DOHH2 (cell line): ENCODE data around the gene DHRS7B.
"Not testable (repeated sequence)": the region's sequence is repeated elsewhere in the genome, so short reads cannot be mapped to it uniquely, and the experiment has no call there.

Experiments used
- H3F3A ChIP-seq: fragments of 200-600 bp; sonication (generic), shearing (Covaris generic); 2 replicates; pipeline ENCODE4 v1.6.0; 2016; ENCODE audit warnings: antibody characterized with exemption, mild to moderate bottlenecking; ENCODE audit not compliant: control insufficient read depth, insufficient read depth
- H3K27ac ChIP-seq: fragments of 200-600 bp; sonication (generic); 2 replicates; pipeline ENCODE4 v1.5.1; 2014; ENCODE audit warnings: low read depth, mild to moderate bottlenecking, low read length, moderate library complexity
- H3K27me3 ChIP-seq: fragments of 200-600 bp; sonication (generic); 2 replicates; pipeline ENCODE4 v1.6.1; 2014; ENCODE audit warnings: mild to moderate bottlenecking, low read length, mixed read lengths; ENCODE audit not compliant: control insufficient read depth
- H3K36me3 ChIP-seq: fragments of 200-600 bp; sonication (generic); 2 replicates; pipeline ENCODE4 v1.6.1; 2014; ENCODE audit warnings: mild to moderate bottlenecking, low read length, moderate library complexity, mixed read lengths; ENCODE audit not compliant: control insufficient read depth
- H3K4me1 ChIP-seq: fragments of 200-600 bp; sonication (generic); 2 replicates; pipeline ENCODE4 v1.6.1; 2014; ENCODE audit warnings: mild to moderate bottlenecking, low read length, mixed read lengths; ENCODE audit not compliant: control insufficient read depth
- H3K4me2 ChIP-seq: fragments of 200-600 bp; sonication (generic); 2 replicates; pipeline ENCODE4 v1.6.0; 2014; ENCODE audit warnings: mild to moderate bottlenecking, low read length, moderate library complexity
- H3K4me3 ChIP-seq: fragments of 200-600 bp; sonication (generic); 2 replicates; pipeline ENCODE4 v1.5.1; 2014; ENCODE audit warnings: mild to moderate bottlenecking, low read length, mixed read lengths
- H3K79me2 ChIP-seq: fragments of 200-600 bp; sonication (generic); 2 replicates; pipeline ENCODE4 v1.6.1; 2014; ENCODE audit warnings: mild to moderate bottlenecking, low read length, mixed read lengths; ENCODE audit not compliant: control insufficient read depth
- H3K9me2 ChIP-seq: fragments of 200-600 bp; sonication (generic); replicated peaks from 2 replicates; pipeline ENCODE4 v1.6.1; 2014; ENCODE audit warnings: mild to moderate bottlenecking, low read length, mixed read lengths; ENCODE audit not compliant: control insufficient read depth
- H3K9me3 ChIP-seq: fragments of 200-600 bp; sonication (generic); 2 replicates; pipeline ENCODE4 v1.6.1; 2014; ENCODE audit warnings: antibody characterized with exemption, low read length, mixed read lengths; ENCODE audit not compliant: control insufficient read depth, insufficient read depth
- H4K20me1 ChIP-seq: fragments of 200-600 bp; sonication (generic); 2 replicates; pipeline ENCODE4 v1.6.0; 2014; ENCODE audit warnings: low read depth, mild to moderate bottlenecking, antibody characterized with exemption, low read length, moderate library complexity; ENCODE audit not compliant: control insufficient read depth, insufficient read depth
- CTCF ChIP-seq: fragments of 200-600 bp; sonication (generic); IDR thresholded peaks from one replicate; pipeline ENCODE4 v1.5.1; 2014; ENCODE audit warnings: antibody characterized with exemption, mild to moderate bottlenecking, low read depth, low read length; ENCODE audit not compliant: poor library complexity, severe bottlenecking
- EZH2phosphoT487 ChIP-seq: fragments of 200-600 bp; sonication (generic); IDR thresholded peaks from 2 replicates; pipeline ENCODE4 v1.6.1; 2017; ENCODE audit warnings: borderline replicate concordance, mild to moderate bottlenecking, antibody characterized with exemption, low read length, moderate library complexity, mixed read lengths

Gene DHRS7B

DNA sequence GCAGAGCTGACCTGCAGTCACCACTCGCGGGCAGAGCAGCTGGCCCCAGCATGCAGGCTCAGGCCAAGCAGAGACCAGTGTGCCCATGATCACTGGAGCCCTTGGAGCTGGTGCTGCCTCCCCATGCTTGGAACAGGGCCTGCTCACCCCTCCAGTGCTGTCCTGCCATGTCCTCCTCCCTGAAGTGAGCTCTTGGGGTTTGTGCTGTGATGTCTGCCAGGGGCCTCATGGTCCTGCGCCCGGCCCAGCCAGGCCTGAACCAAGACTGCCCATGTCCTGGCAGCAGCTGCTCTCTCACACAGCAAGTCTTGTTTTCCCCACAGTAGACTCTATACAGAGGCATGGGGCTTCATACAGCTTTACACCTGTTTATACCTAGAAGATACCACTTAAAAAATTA, 62.6 kb downstream of the DHRS7B start:
- Histone ChIP-seq H3F3A (peaks cover 5% of the 10 kb centered on the region; the same call in 1 of the 2 replicates), H3K79me2 (no peaks in the 10 kb centered on the region), H3K9me2 (no peaks in the 10 kb centered on the region), H3K27me3 (no peaks in the 10 kb centered on the region), H3K4me2 (no peak overlapping the region), H3K9me3 (no peaks in the 10 kb centered on the region), H3K4me3 (no peak overlapping the region), H3K27ac (no peak overlapping the region), H4K20me1 (no peaks in the 10 kb centered on the region), H3K36me3 (no peaks in the 10 kb centered on the region), H3K4me1 (no peaks in the 10 kb centered on the region)
- no peak for TF ChIP-seq CTCF
- TF ChIP-seq EZH2phosphoT487, result no peak

- no peak overlapping the region for H3K4me3 ChIP-seq
- H3F3A ChIP-seq, result peaks cover 6% of the 10 kb centered on the region; the same call in 1 of the 2 replicates
- no peaks in the 10 kb centered on the region for H3K9me2 ChIP-seq
- H3K36me3 ChIP-seq, result no peaks in the 10 kb centered on the region; the same call in 1 of the 2 replicates
- no peaks in the 10 kb centered on the region for H3K27me3 ChIP-seq
- no peaks in the 10 kb centered on the region for H4K20me1 ChIP-seq
- no peaks in the 10 kb centered on the region for H3K9me3 ChIP-seq
- TF ChIP-seq CTCF, result no peak
- no peak for TF ChIP-seq EZH2phosphoT487
- H3K27ac ChIP-seq, result no peak overlapping the region
- no peaks in the 10 kb centered on the region for H3K79me2 ChIP-seq
- no peaks in the 10 kb centered on the region for H3K4me1 ChIP-seq
- H3K4me2 ChIP-seq, result no peak overlapping the region
Measured at GRCh38 chr17:21190078-21190477, 63.3 kb downstream of the DHRS7B start.

- Histone ChIP-seq H3K9me3 (no peaks in the 10 kb centered on the region), H3K4me2 (no peak overlapping the region), H3K79me2 (peaks cover 3% of the 10 kb centered on the region), H3K27me3 (no peaks in the 10 kb centered on the region), H3K36me3 (peaks cover 4% of the 10 kb centered on the region), H3K4me3 (no peak overlapping the region), H3K4me1 (no peaks in the 10 kb centered on the region), H3K9me2 (no peaks in the 10 kb centered on the region), H3K27ac (no peak overlapping the region), H4K20me1 (no peaks in the 10 kb centered on the region), H3F3A (peaks cover 6% of the 10 kb centered on the region; the same call in 1 of the 2 replicates)
- TF ChIP-seq CTCF, result no peak
- no peak for TF ChIP-seq EZH2phosphoT487
Measured at GRCh38 chr17:21191698-21192097, 64.9 kb downstream of the DHRS7B start.

DNA sequence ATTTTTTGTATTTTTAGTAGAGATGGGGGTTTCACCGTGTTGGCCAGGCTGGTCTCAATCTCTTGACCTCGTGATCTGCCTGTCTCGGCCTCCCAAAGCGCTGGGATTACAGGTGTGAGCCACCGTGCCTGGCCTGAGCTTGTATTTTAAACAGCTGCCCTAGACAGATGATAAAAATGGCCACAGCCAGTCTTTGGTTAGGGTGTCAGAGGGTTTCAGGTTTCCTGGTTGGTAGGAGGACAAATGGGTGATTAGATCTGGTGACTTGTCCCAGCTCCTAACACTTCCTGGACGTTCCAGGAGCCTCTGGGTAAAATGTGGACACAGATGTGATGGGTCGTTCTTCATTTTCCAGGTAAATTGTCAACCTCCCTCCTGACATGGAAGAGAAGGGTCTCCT, 65.7 kb downstream of the DHRS7B start:
- H3K9me2 ChIP-seq, H3F3A ChIP-seq, H3K79me2 ChIP-seq, H3K4me3 ChIP-seq, H3K27me3 ChIP-seq, H3K4me1 ChIP-seq, H3K9me3 ChIP-seq, H3K27ac ChIP-seq, H3K4me2 ChIP-seq, H4K20me1 ChIP-seq: not testable (repeated sequence)
- peaks cover 11% of the 10 kb centered on the region for H3K36me3 ChIP-seq
